Measurements from ENCODE around the gene CCDC82.

The CCDC82 gene

GRCh38 chr11:96328395-96329010, 61.2 kb downstream of the CCDC82 start:
- no peak for DNase-seq

GRCh38 chr11:96326959-96327358, 62.8 kb downstream of the CCDC82 start:
- no peak for DNase-seq

DNA sequence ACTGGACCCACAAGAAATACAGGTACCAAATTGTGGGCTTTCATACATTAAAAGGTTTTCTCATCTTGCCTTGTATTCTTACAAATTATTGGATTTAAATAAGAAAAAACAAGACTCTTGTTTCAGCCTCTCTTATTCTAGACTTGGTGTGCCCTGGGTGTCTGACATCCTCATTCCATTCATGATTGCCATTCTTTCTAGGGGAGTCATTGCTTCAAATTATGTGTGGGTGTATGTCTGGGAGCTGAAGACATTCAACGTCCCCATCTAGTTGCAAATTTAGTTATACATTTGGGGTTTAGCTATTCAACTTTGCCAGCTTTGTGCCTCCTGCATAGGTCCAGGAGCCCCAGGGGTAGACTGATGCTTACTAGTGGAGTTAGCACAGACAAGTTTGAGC, 64.8 kb downstream of the CCDC82 start:
- DNase-seq: no peak

DNA sequence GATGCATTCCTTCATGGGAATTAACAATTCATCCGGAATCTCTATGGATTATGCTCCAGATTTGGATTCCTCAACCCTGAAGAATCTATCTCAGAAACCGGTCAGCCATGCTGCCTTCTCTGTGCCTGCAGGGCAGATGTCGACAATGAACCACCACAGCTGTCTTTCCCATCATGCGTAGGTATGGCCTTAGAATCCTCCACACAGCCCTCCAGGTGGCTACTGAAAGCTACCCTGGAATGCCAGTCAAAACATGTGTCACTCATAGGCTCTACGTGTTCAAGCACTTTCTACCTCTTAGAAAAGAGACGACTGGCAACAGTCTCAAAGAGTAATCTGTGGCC, 66.1 kb downstream of the CCDC82 start:
- no peak for DNase-seq

GRCh38 chr11:96322775-96323641, 66.7 kb downstream of the CCDC82 start:
- DNase-seq: no peak

DNA sequence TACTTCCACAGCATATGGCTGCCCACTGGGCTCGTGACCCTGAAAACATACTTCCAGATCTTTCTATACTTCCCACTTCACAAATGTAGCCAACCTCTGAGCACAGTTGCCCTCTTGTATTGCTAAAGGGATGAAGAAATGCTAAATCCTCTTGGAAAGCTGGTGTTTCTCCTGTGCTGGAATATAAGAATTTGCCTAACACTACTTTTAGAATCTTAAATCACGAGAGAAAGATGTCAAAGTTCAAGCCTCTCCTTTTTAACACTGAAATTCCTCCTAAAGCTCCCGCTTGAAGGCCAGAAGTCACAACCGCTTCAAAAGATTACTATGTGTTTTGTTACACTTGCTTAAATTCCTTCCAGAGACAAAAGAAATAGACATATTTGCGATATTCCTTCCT, 68.6 kb downstream of the CCDC82 start:
- DNase-seq: no peak

DNA sequence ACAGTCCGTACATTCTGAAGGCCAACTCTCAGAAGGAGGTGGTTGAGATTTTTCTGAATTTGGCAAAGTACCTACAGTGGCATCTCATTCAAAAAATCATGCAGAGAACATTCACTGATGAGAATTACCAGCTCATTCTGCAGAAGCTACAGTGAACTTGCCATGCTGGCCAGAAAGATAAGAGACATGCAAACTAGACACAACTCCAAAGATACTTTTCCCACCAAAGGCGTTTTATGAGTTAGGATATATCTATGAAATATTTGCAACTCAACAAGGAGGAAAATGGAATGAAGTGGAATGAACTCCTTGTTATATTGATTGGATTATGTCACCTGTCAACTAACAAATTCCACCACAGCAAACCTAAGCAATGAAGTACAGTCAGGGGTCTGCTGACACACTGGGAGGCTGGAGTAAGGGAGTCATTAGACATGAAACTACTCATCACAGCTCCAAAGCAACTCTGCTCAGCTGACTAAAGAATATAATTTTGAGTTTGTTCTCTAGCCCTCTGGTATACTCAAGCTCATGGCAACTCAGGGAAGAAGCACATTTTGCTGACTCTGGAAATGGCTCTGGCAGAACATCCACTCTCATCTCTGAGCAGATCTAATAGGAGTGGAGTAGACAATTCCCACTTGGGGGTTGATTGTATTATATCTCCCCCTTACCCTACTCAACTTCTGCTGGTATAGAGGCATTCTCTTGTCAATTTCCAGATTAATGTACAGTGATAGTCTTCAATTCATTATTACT, 69.6 kb downstream of the CCDC82 start:
- DNase-seq: no peak

- no peak for DNase-seq
Measured at GRCh38 chr11:96318850-96319249, 70.9 kb downstream of the CCDC82 start.

GRCh38 chr11:96318399-96318798, 71.3 kb downstream of the CCDC82 start:
- no peak for DNase-seq

- DNase-seq: no peak
Measured at GRCh38 chr11:96317985-96318384, 71.7 kb downstream of the CCDC82 start.

DNA sequence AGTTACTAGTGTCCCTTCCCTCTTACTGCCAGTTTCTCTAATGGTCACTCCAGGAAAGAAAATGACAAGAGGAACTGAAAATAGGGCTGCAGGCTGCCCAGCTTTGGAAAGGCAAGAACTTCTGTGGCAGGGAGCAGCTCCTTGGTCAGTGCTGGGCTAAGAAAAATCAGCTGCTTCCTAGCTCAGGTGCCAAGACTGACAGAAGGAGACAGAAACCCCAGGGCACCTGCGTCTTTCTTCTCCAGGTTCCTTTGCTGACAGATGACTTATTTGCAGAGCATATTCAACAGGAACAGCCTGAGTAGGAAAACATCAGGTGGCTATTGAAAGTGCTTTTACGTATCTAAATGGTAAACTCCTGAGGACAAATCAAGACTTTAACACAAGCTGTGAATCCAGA, 72.1 kb downstream of the CCDC82 start:
- no peak for DNase-seq

GRCh38 chr11:96316869-96317268, 72.8 kb downstream of the CCDC82 start:
- no peak for DNase-seq

GRCh38 chr11:96315476-96315875, 74.2 kb downstream of the CCDC82 start:
- no peak for DNase-seq

DNA sequence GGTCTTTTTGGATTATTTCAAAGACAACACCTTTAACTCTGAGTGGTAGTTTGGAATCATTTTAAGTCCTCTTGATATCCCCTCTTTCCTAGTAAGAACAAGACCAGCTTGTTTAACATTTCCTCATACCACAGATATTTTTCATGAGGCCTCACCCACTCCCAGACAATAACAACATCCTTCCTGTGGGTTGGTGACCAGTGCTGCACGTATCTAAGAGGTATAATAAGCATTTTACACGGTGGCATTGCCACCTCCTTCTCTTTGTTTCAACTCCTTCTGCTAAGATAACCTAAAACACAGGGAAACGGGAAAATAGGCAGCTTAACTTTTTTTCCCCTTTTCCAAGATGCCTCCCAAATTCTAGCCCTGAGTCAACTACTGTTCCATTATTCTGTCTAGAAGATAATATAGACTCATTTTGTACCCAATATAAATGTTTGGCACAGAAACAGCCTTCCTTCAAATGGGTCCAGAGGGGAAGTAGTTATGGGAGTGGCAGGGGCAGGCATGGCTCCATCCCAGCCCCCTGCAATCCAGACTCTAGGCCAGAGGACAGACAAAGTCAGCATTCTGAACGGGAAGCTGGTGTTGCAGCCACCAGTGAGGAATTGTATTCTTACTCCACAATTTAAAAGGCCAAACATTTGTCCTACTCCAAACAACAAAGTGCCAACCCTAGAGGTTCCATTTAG, 75.2 kb downstream of the CCDC82 start:
- no peak for DNase-seq

- no peak for DNase-seq
Measured at GRCh38 chr11:96313163-96313562, 76.5 kb downstream of the CCDC82 start.

GRCh38 chr11:96311120-96311568, 78.6 kb downstream of the CCDC82 start:
- DNase-seq: no peak

DNA sequence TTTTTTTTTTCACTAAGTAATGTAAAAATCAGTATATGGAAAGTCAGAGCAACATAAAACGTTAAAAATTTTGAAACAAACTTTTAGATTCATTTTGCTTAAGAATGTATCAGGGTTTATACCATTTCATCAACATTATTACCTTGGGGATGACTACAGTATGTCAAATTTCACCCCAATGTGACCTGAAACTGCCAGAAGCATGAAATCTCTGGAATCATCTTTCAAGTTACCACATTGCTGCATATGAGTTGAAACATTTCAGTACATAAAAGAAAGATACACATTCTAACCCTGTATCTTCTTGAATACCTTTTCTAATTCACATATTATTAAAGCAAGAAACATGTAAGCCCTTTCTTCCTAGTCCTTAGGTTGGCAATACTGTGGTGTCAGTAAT, 79.5 kb downstream of the CCDC82 start:
- DNase-seq: no peak

- no peak for DNase-seq
Measured at GRCh38 chr11:96309643-96310017, 80.1 kb downstream of the CCDC82 start.

- no peak for DNase-seq
Measured at GRCh38 chr11:96309016-96309642, 80.6 kb downstream of the CCDC82 start.

- no peak for DNase-seq
Measured at GRCh38 chr11:96307776-96308140, 82.0 kb downstream of the CCDC82 start.

DNA sequence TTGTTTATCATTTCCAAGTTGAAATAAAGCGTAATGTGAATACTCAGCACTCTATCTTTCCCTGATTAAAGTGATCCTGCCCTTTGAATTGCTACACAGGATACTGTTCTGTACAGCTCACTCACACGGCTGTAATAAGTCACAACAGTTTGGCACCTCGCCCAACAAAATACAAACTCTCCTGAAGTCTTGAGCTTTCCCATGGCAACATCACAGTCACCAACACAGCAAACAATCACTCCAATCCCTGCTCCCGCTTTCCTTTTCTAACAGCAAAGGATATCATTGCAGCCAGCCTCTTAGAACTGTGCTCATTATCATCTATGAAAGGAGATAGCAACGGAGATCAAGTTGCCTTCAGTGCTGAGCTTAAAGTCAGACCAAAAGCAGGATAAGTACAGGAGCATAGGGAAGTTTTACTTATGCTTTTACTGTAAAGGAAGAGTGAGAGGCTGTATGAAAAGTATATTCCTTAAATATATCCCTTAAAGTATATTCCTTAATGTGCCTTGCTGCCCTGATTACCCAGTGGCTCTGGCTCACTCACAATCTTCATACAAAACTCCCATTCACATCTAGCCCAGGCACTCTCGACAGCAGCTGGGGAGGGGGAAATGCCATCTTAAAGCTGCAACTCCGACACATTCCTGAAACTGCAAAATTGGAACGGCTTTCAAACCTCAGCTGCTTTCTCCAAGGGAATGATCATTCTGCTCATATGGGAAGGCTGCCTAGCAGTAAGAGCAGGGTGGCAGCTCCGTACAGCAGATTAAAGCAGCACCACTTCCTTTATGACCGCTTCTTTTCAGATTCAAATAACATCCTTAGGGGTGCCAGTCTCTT, 82.6 kb downstream of the CCDC82 start:
- DNase-seq: no peak

DNA sequence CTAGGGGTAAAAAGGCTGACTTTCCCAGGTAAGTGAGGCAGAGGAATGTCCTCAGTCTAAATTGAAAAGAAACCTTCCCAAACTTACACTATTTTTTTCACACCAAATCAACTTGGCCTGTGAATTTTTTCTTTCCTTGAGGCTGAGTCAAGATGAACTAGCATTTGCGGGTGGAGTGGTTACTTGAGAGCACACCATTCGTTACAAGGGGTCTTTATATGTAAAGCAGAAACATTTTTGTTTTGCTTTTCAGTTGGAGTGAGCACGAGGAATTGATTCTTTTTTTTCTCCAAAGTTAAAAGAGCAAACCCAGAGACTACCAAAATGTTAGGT, 83.1 kb downstream of the CCDC82 start:
- no peak for DNase-seq

Measured in stimulated activated naive CD4-positive, alpha-beta T cell treated with Interleukin-2 at 50 U/mL for 16 hours (primary cell).